WTC11 (cell line): Measurements from ENCODE around the gene TMEM9. TPM values are rescaled to one million over a fixed set of nuclear protein-coding genes. Genes with fewer than 3 reads are reported as not detected.

Experiments
- ATAC-seq: fragments of 200-7000 bp; cut with Tn5 transposase; 2 replicates; pipeline ENCODE4 v1.10.0; 2021; ENCODE audit warnings: mild to moderate bottlenecking, moderate library complexity
- CTCF ChIA-PET: fragments of 300-600 bp; sonication (Branson Sonifier 250); formaldehyde crosslinking; loops from one replicate; lab custom pipeline; 2021; ENCODE audit warnings: antibody characterized with exemption; lab: Charles Lee
- POLR2A ChIA-PET: fragments of 350-600 bp; sonication (Branson Sonifier 250); formaldehyde crosslinking; loops from one replicate; lab custom pipeline; 2021; ENCODE audit warnings: antibody characterized with exemption; lab: Charles Lee
- DNase-seq: peaks from one replicate; pipeline ENCODE4 v3.0.0; 2021; ENCODE audit warnings: low spot score
- H3K27ac Mint-ChIP-seq: 2 replicates; pipeline ENCODE4 v1.8.0; 2021; ENCODE audit warnings: mixed read lengths
- H3K27me3 Mint-ChIP-seq: 2 replicates; pipeline ENCODE4 v1.8.0; 2021; ENCODE audit warnings: low read depth, mild to moderate bottlenecking, moderate library complexity, mixed read lengths
- H3K36me3 Mint-ChIP-seq: 2 replicates; pipeline ENCODE4 v1.8.0; 2021; ENCODE audit warnings: mixed read lengths
- H3K4me1 Mint-ChIP-seq: 2 replicates; pipeline ENCODE4 v1.8.0; 2022; ENCODE audit warnings: mixed read lengths
- H3K4me3 Mint-ChIP-seq: 2 replicates; pipeline ENCODE4 v1.8.0; 2021; ENCODE audit warnings: mild to moderate bottlenecking, moderate library complexity, mixed read lengths
- H3K9me3 Mint-ChIP-seq: 2 replicates; pipeline ENCODE4 v1.8.0; 2021; ENCODE audit warnings: mixed read lengths
- CREB1 ChIP-seq: sonication (generic); formaldehyde crosslinking; IDR thresholded peaks from 2 replicates; pipeline ENCODE4 v1.8.0; 2023; ENCODE audit warnings: mild to moderate bottlenecking, missing genetic modification reagents
- CREM ChIP-seq: sonication (generic); formaldehyde crosslinking; IDR thresholded peaks from 2 replicates; pipeline ENCODE4 v1.8.1; 2022; ENCODE audit warnings: mild to moderate bottlenecking, missing genetic modification reagents, moderate library complexity
- CTCF ChIP-seq: fragments of 200-600 bp; IDR thresholded peaks from 2 replicates; pipeline ENCODE4 v1.8.0; 2022; ENCODE audit warnings: antibody characterized with exemption
- E2F5 ChIP-seq: sonication (generic); formaldehyde crosslinking; IDR thresholded peaks from 2 replicates; pipeline ENCODE4 v1.8.1; 2022; ENCODE audit warnings: mild to moderate bottlenecking, moderate library complexity, missing genetic modification reagents
- ELF4 ChIP-seq: sonication (generic); formaldehyde crosslinking; IDR thresholded peaks from 2 replicates; pipeline ENCODE4 v1.8.1; 2022; ENCODE audit warnings: low read depth, mild to moderate bottlenecking, moderate library complexity, missing genetic modification reagents
- NFE2L1 ChIP-seq: sonication (generic); formaldehyde crosslinking; IDR thresholded peaks from 2 replicates; pipeline ENCODE4 v1.8.1; 2023; ENCODE audit warnings: missing genetic modification reagents
- RELA ChIP-seq: sonication (generic); formaldehyde crosslinking; IDR thresholded peaks from 2 replicates; pipeline ENCODE4 v1.8.1; 2022; ENCODE audit warnings: missing genetic modification reagents, mild to moderate bottlenecking, borderline replicate concordance
- RORB ChIP-seq: fragments of 250-450 bp; sonication (Bioruptor Pico); IDR thresholded peaks from 2 replicates; pipeline ENCODE4 v1.9.0; 2021; ENCODE audit warnings: mild to moderate bottlenecking
- TP53 ChIP-seq: sonication (generic); formaldehyde crosslinking; IDR thresholded peaks from 2 replicates; pipeline ENCODE4 v1.8.1; 2023; ENCODE audit warnings: mild to moderate bottlenecking, missing genetic modification reagents
- ZNF232 ChIP-seq: sonication (generic); formaldehyde crosslinking; IDR thresholded peaks from 2 replicates; pipeline ENCODE4 v1.8.0; 2022; ENCODE audit warnings: mild to moderate bottlenecking, missing genetic modification reagents
- ZNF263 ChIP-seq: sonication (generic); formaldehyde crosslinking; IDR thresholded peaks from 2 replicates; pipeline ENCODE4 v1.8.1; 2022; ENCODE audit warnings: low read depth, mild to moderate bottlenecking, moderate library complexity, missing genetic modification reagents
- ZNF317 ChIP-seq: sonication (generic); formaldehyde crosslinking; IDR thresholded peaks from 2 replicates; pipeline ENCODE4 v1.8.1; 2023; ENCODE audit warnings: low read depth, mild to moderate bottlenecking, moderate library complexity, missing genetic modification reagents, borderline replicate concordance
- total RNA-seq: library from RNA; stranded (reverse); gene quantifications from 3 replicates; pipeline ENCODE4 v1.2.3, GENCODE V29; 2021
- TF ChIP-seq, protein P1 (sequence below): fragments of 250-450 bp; sonication (Bioruptor Pico); conservative IDR thresholded peaks from 2 replicates; pipeline ENCODE4 v1.9.0; 2021; ENCODE audit warnings: mild to moderate bottlenecking
- TF ChIP-seq, protein P2 (sequence below): fragments of 250-450 bp; sonication (Bioruptor Pico); IDR thresholded peaks from 2 replicates; pipeline ENCODE4 v1.9.0; 2021; ENCODE audit warnings: mild to moderate bottlenecking, borderline replicate concordance
- TF ChIP-seq, protein P3 (sequence below): sonication (generic); formaldehyde crosslinking; IDR thresholded peaks from 2 replicates; pipeline ENCODE4 v1.8.1; 2022; ENCODE audit warnings: low read depth, missing genetic modification reagents, borderline replicate concordance
- TF ChIP-seq, protein P4 (sequence below): sonication (generic); formaldehyde crosslinking; IDR thresholded peaks from 2 replicates; pipeline ENCODE4 v1.8.0; 2022; ENCODE audit warnings: mild to moderate bottlenecking, missing genetic modification reagents
- TF ChIP-seq, protein P5 (sequence below): sonication (generic); formaldehyde crosslinking; IDR thresholded peaks from 2 replicates; pipeline ENCODE4 v1.8.0; 2022; ENCODE audit warnings: mild to moderate bottlenecking, missing genetic modification reagents
- TF ChIP-seq, protein P6 (sequence below): sonication (generic); formaldehyde crosslinking; conservative IDR thresholded peaks from 2 replicates; pipeline ENCODE4 v1.8.1; 2023; ENCODE audit warnings: mild to moderate bottlenecking, low read depth, missing genetic modification reagents, moderate library complexity

Gene TMEM9
- total RNA-seq, 1 experiment from 2014 or later = 97.5 TPM

DNA sequence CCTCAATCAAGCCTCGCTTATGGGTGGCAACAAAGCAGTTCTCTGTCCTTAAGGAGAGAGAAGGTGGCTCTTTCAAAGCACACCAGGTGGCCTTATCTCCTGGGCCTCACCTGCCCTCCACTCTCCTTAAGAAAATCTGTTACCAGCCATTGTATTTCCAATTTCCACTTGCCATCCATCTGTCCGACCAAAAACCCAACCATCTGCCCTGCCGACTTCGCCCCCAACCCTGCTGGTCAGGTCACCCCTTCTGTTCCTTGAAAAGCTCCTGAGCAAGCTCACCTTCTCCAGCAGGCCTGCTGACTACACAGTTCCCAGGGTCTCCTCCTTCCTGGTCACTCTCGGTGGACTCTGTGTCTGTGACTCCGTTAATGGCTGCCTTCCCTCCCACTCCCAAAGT lies 35.7 kb upstream of the TMEM9 start:
- ATAC-seq = no peak
- peaks cover 6% of the 10 kb centered on the region for H3K27me3 Mint-ChIP-seq
- ChIA-PET POLR2A (no interaction called here), CTCF (interaction anchor here (1.0 to 1.7 kb wide), 5 partner anchors 25 to 218 kb away, joined by 3 to 5 read pairs (median 5); no protein-coding TSS in a partner anchor)
- TF ChIP-seq CTCF (no peak), RELA (CRISPR knock-in tag) (no peak), NFE2L1 (CRISPR knock-in tag) (no peak), ZNF263 (CRISPR knock-in tag) (no peak), E2F5 (CRISPR knock-in tag) (no peak), ZNF232 (no peak), ELF4 (CRISPR knock-in tag) (no peak), CREM (CRISPR knock-in tag) (no peak), RORB (CRISPR knock-in tag) (no peak), ZNF317 (CRISPR knock-in tag) (no peak)
- TF ChIP-seq, protein P1, sequence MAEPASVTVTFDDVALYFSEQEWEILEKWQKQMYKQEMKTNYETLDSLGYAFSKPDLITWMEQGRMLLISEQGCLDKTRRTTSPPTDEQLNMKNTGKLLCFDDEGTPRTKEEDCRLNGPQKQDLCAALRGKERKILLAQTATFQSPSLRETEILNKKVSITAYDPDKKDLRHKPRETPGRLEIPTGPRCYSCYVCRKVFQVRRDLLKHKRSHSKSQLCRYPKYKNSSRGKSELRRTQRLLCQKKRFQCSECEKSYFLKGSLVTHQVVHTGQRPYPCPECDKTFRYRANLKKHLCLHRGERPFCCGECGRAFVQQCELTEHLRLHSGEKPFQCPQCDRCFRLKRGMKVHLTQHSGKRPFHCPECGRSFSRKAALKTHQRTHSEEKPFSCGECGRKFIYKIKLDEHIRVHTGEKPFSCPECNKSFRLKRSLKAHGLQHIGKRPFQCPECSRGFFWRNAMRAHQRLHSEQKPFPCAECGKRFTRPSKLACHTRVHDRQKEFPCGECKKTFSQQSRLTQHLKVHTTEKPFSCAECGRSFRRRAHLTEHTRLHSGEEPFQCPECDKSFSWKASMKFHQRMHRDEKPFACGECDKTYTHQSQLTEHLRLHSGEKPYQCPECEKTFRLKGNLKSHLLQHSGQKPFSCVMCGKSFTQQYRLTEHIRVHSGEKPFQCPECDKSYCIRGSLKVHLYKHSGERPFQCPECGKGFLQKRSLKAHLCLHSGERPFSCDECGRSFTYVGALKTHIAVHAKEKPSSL (CRISPR knock-in tag) = no peak
- TF ChIP-seq, protein P2, sequence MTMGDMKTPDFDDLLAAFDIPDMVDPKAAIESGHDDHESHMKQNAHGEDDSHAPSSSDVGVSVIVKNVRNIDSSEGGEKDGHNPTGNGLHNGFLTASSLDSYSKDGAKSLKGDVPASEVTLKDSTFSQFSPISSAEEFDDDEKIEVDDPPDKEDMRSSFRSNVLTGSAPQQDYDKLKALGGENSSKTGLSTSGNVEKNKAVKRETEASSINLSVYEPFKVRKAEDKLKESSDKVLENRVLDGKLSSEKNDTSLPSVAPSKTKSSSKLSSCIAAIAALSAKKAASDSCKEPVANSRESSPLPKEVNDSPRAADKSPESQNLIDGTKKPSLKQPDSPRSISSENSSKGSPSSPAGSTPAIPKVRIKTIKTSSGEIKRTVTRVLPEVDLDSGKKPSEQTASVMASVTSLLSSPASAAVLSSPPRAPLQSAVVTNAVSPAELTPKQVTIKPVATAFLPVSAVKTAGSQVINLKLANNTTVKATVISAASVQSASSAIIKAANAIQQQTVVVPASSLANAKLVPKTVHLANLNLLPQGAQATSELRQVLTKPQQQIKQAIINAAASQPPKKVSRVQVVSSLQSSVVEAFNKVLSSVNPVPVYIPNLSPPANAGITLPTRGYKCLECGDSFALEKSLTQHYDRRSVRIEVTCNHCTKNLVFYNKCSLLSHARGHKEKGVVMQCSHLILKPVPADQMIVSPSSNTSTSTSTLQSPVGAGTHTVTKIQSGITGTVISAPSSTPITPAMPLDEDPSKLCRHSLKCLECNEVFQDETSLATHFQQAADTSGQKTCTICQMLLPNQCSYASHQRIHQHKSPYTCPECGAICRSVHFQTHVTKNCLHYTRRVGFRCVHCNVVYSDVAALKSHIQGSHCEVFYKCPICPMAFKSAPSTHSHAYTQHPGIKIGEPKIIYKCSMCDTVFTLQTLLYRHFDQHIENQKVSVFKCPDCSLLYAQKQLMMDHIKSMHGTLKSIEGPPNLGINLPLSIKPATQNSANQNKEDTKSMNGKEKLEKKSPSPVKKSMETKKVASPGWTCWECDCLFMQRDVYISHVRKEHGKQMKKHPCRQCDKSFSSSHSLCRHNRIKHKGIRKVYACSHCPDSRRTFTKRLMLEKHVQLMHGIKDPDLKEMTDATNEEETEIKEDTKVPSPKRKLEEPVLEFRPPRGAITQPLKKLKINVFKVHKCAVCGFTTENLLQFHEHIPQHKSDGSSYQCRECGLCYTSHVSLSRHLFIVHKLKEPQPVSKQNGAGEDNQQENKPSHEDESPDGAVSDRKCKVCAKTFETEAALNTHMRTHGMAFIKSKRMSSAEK = no peak
- TF ChIP-seq, protein P3, sequence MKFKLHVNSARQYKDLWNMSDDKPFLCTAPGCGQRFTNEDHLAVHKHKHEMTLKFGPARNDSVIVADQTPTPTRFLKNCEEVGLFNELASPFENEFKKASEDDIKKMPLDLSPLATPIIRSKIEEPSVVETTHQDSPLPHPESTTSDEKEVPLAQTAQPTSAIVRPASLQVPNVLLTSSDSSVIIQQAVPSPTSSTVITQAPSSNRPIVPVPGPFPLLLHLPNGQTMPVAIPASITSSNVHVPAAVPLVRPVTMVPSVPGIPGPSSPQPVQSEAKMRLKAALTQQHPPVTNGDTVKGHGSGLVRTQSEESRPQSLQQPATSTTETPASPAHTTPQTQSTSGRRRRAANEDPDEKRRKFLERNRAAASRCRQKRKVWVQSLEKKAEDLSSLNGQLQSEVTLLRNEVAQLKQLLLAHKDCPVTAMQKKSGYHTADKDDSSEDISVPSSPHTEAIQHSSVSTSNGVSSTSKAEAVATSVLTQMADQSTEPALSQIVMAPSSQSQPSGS (CRISPR knock-in tag) = no peak
- TF ChIP-seq, protein P4, sequence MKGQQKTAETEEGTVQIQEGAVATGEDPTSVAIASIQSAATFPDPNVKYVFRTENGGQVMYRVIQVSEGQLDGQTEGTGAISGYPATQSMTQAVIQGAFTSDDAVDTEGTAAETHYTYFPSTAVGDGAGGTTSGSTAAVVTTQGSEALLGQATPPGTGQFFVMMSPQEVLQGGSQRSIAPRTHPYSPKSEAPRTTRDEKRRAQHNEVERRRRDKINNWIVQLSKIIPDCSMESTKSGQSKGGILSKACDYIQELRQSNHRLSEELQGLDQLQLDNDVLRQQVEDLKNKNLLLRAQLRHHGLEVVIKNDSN (CRISPR knock-in tag) = no peak
- H3K9me3 Mint-ChIP-seq = no peaks in the 10 kb centered on the region
- no peak for DNase-seq
- no peak overlapping the region for H3K4me3 Mint-ChIP-seq
- H3K27ac Mint-ChIP-seq = no peak overlapping the region
- peaks cover 6% of the 10 kb centered on the region for H3K4me1 Mint-ChIP-seq
- no peaks in the 10 kb centered on the region for H3K36me3 Mint-ChIP-seq

DNA sequence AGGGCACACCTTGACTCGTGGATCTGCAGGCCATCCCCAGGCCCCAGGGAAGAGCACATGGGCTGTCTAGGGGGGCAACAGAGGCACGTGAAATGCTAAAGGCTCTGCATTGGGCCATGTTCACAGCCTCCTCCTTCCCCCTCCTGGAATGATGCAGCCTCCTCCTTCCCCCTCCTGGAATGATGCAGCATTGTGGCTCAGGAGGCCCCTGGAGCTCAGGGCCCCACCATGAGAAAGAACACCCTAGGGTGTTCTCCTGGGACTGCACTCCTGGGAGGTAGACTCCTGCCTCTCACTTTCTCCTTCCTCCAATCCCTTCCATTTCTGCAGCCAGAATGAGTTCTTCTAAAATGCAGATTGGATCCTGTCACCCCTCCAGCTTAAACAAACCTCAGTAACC lies 34.8 kb upstream of the TMEM9 start:
- DNase-seq = no peak
- H3K27me3 Mint-ChIP-seq = peaks cover 6% of the 10 kb centered on the region
- peaks cover 14% of the 10 kb centered on the region for H3K4me1 Mint-ChIP-seq
- POLR2A ChIA-PET = no interaction called here
- no peak overlapping the region for H3K4me3 Mint-ChIP-seq
- no peaks in the 10 kb centered on the region for H3K9me3 Mint-ChIP-seq
- no peak overlapping the region for H3K27ac Mint-ChIP-seq
- no peaks in the 10 kb centered on the region for H3K36me3 Mint-ChIP-seq
- no peak for ATAC-seq
- CTCF ChIA-PET = no interaction called here
- TF ChIP-seq TP53 (CRISPR knock-in tag) (no peak), CREB1 (CRISPR knock-in tag) (no peak)
- TF ChIP-seq, protein P5, sequence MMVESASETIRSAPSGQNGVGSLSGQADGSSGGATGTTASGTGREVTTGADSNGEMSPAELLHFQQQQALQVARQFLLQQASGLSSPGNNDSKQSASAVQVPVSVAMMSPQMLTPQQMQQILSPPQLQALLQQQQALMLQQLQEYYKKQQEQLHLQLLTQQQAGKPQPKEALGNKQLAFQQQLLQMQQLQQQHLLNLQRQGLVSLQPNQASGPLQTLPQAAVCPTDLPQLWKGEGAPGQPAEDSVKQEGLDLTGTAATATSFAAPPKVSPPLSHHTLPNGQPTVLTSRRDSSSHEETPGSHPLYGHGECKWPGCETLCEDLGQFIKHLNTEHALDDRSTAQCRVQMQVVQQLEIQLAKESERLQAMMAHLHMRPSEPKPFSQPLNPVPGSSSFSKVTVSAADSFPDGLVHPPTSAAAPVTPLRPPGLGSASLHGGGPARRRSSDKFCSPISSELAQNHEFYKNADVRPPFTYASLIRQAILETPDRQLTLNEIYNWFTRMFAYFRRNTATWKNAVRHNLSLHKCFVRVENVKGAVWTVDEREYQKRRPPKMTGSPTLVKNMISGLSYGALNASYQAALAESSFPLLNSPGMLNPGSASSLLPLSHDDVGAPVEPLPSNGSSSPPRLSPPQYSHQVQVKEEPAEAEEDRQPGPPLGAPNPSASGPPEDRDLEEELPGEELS (CRISPR knock-in tag) = no peak
- TF ChIP-seq, protein P6, sequence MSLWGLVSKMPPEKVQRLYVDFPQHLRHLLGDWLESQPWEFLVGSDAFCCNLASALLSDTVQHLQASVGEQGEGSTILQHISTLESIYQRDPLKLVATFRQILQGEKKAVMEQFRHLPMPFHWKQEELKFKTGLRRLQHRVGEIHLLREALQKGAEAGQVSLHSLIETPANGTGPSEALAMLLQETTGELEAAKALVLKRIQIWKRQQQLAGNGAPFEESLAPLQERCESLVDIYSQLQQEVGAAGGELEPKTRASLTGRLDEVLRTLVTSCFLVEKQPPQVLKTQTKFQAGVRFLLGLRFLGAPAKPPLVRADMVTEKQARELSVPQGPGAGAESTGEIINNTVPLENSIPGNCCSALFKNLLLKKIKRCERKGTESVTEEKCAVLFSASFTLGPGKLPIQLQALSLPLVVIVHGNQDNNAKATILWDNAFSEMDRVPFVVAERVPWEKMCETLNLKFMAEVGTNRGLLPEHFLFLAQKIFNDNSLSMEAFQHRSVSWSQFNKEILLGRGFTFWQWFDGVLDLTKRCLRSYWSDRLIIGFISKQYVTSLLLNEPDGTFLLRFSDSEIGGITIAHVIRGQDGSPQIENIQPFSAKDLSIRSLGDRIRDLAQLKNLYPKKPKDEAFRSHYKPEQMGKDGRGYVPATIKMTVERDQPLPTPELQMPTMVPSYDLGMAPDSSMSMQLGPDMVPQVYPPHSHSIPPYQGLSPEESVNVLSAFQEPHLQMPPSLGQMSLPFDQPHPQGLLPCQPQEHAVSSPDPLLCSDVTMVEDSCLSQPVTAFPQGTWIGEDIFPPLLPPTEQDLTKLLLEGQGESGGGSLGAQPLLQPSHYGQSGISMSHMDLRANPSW = no peak
